G401 (cell line): Measurements from ENCODE around the gene AIDA. TPM values are rescaled to one million over a fixed set of nuclear protein-coding genes. Genes with fewer than 3 reads are reported as not detected.
A peak's percentile ranks its signal among the peaks of the same experiment; 100 is the strongest.

Experiments
- DNase-seq: peaks from one replicate; pipeline ENCODE4 v3.0.0-alpha.2; 2015; ENCODE audit warnings: low spot score
- in situ Hi-C: cut with HindIII; loops from 2 replicates; pipeline ENCODE4 v1.10.0; 2016; ENCODE audit warnings: low sequenced_read_pairs, mixed read lengths
- total RNA-seq: library from RNA; depleted of rRNA; stranded (reverse); fragments of >200 nt; shearing (Covaris generic); gene quantifications from 2 replicates; pipeline ENCODE4 v1.2.3, GENCODE V29; 2014; rRNA removed

Gene AIDA
- total RNA-seq, 1 experiment from 2014 or later, result 35.1 TPM

DNA sequence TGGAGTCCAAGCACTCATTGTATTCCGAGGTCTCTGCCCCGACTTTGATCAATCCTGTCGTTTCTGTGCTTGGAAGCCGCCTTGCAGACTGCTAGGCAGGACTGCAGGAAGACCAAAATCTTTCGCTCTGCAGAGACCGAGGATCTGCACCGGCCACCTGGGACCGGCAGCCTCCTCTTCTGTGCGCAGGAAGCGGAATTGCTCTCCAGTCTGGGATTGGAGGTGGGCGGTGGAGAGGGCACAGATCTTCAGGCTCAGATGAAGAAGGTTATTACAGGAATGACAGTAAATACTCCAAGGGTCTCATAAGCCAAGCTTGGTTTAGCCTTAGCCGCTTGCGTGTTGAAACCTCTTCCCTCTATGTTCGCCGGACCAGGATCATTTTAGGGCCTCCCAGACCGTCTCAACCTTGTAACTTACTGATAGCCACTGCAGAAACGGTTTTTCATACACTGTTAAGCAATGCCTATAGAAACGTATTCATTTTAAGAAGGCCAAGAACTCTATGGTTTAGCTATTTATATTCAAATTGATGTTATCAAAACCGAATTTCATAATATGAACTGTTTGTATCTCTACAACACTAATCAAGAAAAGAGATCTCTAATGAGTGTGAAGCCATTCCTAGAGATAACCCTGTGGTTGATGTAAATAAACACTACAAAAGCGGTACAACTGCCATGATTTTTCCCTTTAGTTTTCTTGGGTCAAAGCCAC lies 93.3 kb downstream of the AIDA start:
- peak; percentile 64 for DNase-seq
- in situ Hi-C loops, result no loop called here

Other genes with a start within 250 kb of the AIDA start
- 0.31 TPM in 1 of 2 replicates, not detected in the other for gene HHIPL2, start 164.4 kb downstream of the AIDA start, total RNA-seq
- 3.1 and 18.4 TPM in 2 replicates for gene TAF1A, start 122.6 kb downstream of the AIDA start, total RNA-seq
- gene MIA3, start 94.4 kb downstream of the AIDA start, total RNA-seq, result 8.1 and 14.8 TPM in 2 replicates
- 25.4 and 51.2 TPM in 2 replicates for gene BROX, start 73 bp upstream of the AIDA start, total RNA-seq
- gene FAM177B, start 24.7 kb upstream of the AIDA start, total RNA-seq, result not detected in 2 replicates
- 1.1 and 1.8 TPM in 2 replicates for gene DISP1, start 102.5 kb upstream of the AIDA start, total RNA-seq